Activated naive CD4-positive, alpha-beta T cell treated with anti-CD3 and anti-CD28 coated beads, Interleukin-2, amount 10 ng/mL, durations not matched to agents 7 days and 5 days (primary cell): ENCODE data around the gene SORBS2.

Experiments used
- CTCF ChIA-PET: fragments of 350-600 bp; sonication (Branson Sonifier 250); formaldehyde crosslinking; loops from one replicate; lab custom pipeline; 2021; ENCODE audit warnings: antibody characterized with exemption; lab: Charles Lee
- DNase-seq: peaks from one replicate; pipeline ENCODE4 v3.0.0-alpha.2; 2020
- H3K27ac Mint-ChIP-seq: one replicate; pipeline ENCODE4 v1.8.0; 2021; ENCODE audit warnings: mild to moderate bottlenecking, moderate library complexity, mixed read lengths
- H3K27me3 Mint-ChIP-seq: one replicate; pipeline ENCODE4 v1.8.0; 2021; ENCODE audit warnings: mild to moderate bottlenecking, mixed read lengths
- H3K36me3 Mint-ChIP-seq: one replicate; pipeline ENCODE4 v1.8.0; 2021; ENCODE audit warnings: mixed read lengths
- H3K4me1 Mint-ChIP-seq: one replicate; pipeline ENCODE4 v1.8.0; 2021; ENCODE audit warnings: mixed read lengths
- H3K4me3 Mint-ChIP-seq: one replicate; pipeline ENCODE4 v1.8.0; 2021; ENCODE audit warnings: mild to moderate bottlenecking, moderate library complexity, mixed read lengths
- H3K9me3 Mint-ChIP-seq: one replicate; pipeline ENCODE4 v1.8.0; 2021; ENCODE audit warnings: mixed read lengths

SORBS2 gene

GRCh38 chr4:185781555-185782215 is 30.3 kb downstream of the SORBS2 start:
- DNase-seq = no peak
- no peaks in the 10 kb centered on the region for H3K27me3 Mint-ChIP-seq
- CTCF ChIA-PET = no interaction called here
- no peaks in the 10 kb centered on the region for H3K4me1 Mint-ChIP-seq
- H3K9me3 Mint-ChIP-seq = no peaks in the 10 kb centered on the region
- H3K27ac Mint-ChIP-seq = no peak overlapping the region
- H3K36me3 Mint-ChIP-seq = no peaks in the 10 kb centered on the region
- no peak overlapping the region for H3K4me3 Mint-ChIP-seq

GRCh38 chr4:185780472-185780871 is 31.5 kb downstream of the SORBS2 start:
- H3K27ac Mint-ChIP-seq = no peak overlapping the region
- H3K4me3 Mint-ChIP-seq = no peak overlapping the region
- no peaks in the 10 kb centered on the region for H3K36me3 Mint-ChIP-seq
- DNase-seq = no peak
- no peaks in the 10 kb centered on the region for H3K9me3 Mint-ChIP-seq
- H3K27me3 Mint-ChIP-seq = no peaks in the 10 kb centered on the region
- H3K4me1 Mint-ChIP-seq = no peaks in the 10 kb centered on the region
- CTCF ChIA-PET = no interaction called here

- CTCF ChIA-PET = no interaction called here
Observed at GRCh38 chr4:185779517-185779916, 32.5 kb downstream of the SORBS2 start.

GRCh38 chr4:185778307-185778706 is 33.7 kb downstream of the SORBS2 start:
- CTCF ChIA-PET = no interaction called here
- Mint-ChIP-seq H3K27me3 (peaks cover 4% of the 10 kb centered on the region), H3K36me3 (no peaks in the 10 kb centered on the region), H3K4me3 (no peak overlapping the region), H3K9me3 (no peaks in the 10 kb centered on the region), H3K27ac (no peak overlapping the region), H3K4me1 (no peaks in the 10 kb centered on the region)
- no peak for DNase-seq

More at GRCh38 chr4:185779517-185779916, 32.5 kb downstream of the SORBS2 start:
- H3K36me3 Mint-ChIP-seq = no peaks in the 10 kb centered on the region
- H3K9me3 Mint-ChIP-seq = no peaks in the 10 kb centered on the region
- peaks cover 2% of the 10 kb centered on the region for H3K27me3 Mint-ChIP-seq
- no peak for DNase-seq
- no peaks in the 10 kb centered on the region for H3K4me1 Mint-ChIP-seq
- H3K4me3 Mint-ChIP-seq = no peak overlapping the region
- no peak overlapping the region for H3K27ac Mint-ChIP-seq

GRCh38 chr4:185775792-185776555 is 36.0 kb downstream of the SORBS2 start:
- CTCF ChIA-PET = no interaction called here
- Mint-ChIP-seq H3K9me3 (no peaks in the 10 kb centered on the region), H3K36me3 (no peaks in the 10 kb centered on the region), H3K4me1 (no peaks in the 10 kb centered on the region), H3K27ac (no peak overlapping the region), H3K4me3 (no peak overlapping the region), H3K27me3 (peaks cover 4% of the 10 kb centered on the region)
- DNase-seq = no peak

- CTCF ChIA-PET = no interaction called here
- no peak for DNase-seq
- Mint-ChIP-seq H3K27me3 (peaks cover 4% of the 10 kb centered on the region), H3K9me3 (no peaks in the 10 kb centered on the region), H3K36me3 (no peaks in the 10 kb centered on the region), H3K4me3 (no peak overlapping the region), H3K4me1 (no peaks in the 10 kb centered on the region), H3K27ac (no peak overlapping the region)
Observed at GRCh38 chr4:185774845-185775680, 36.9 kb downstream of the SORBS2 start.

GRCh38 chr4:185774131-185774653 is 37.8 kb downstream of the SORBS2 start:
- no peaks in the 10 kb centered on the region for H3K4me1 Mint-ChIP-seq
- CTCF ChIA-PET = no interaction called here
- H3K27ac Mint-ChIP-seq = no peak overlapping the region

GRCh38 chr4:185773419-185773818 is 38.6 kb downstream of the SORBS2 start:
- Mint-ChIP-seq H3K27me3 (peaks cover 4% of the 10 kb centered on the region), H3K4me1 (no peaks in the 10 kb centered on the region), H3K27ac (no peak overlapping the region), H3K36me3 (no peaks in the 10 kb centered on the region), H3K9me3 (no peaks in the 10 kb centered on the region), H3K4me3 (no peak overlapping the region)
- DNase-seq = no peak
- CTCF ChIA-PET = no interaction called here

More at GRCh38 chr4:185774131-185774653, 37.8 kb downstream of the SORBS2 start:
- Mint-ChIP-seq H3K27me3 (peaks cover 4% of the 10 kb centered on the region), H3K36me3 (no peaks in the 10 kb centered on the region), H3K4me3 (no peak overlapping the region), H3K9me3 (no peaks in the 10 kb centered on the region)
- no peak for DNase-seq

GRCh38 chr4:185772391-185773093 is 39.5 kb downstream of the SORBS2 start:
- Mint-ChIP-seq H3K4me1 (no peaks in the 10 kb centered on the region), H3K27ac (no peak overlapping the region), H3K4me3 (no peak overlapping the region), H3K27me3 (peaks cover 4% of the 10 kb centered on the region), H3K36me3 (no peaks in the 10 kb centered on the region), H3K9me3 (no peaks in the 10 kb centered on the region)
- no peak for DNase-seq
- CTCF ChIA-PET = no interaction called here

GRCh38 chr4:185771711-185772390 is 40.1 kb downstream of the SORBS2 start:
- CTCF ChIA-PET = no interaction called here
- H3K27ac Mint-ChIP-seq = no peak overlapping the region
- peaks cover 4% of the 10 kb centered on the region for H3K27me3 Mint-ChIP-seq
- no peak for DNase-seq
- no peaks in the 10 kb centered on the region for H3K9me3 Mint-ChIP-seq
- H3K36me3 Mint-ChIP-seq = no peaks in the 10 kb centered on the region
- no peak overlapping the region for H3K4me3 Mint-ChIP-seq
- H3K4me1 Mint-ChIP-seq = no peaks in the 10 kb centered on the region

GRCh38 chr4:185767528-185767927 is 44.5 kb downstream of the SORBS2 start:
- no peaks in the 10 kb centered on the region for H3K9me3 Mint-ChIP-seq
- no peak overlapping the region for H3K4me3 Mint-ChIP-seq
- no peaks in the 10 kb centered on the region for H3K36me3 Mint-ChIP-seq
- H3K27ac Mint-ChIP-seq = no peak overlapping the region
- DNase-seq = no peak
- CTCF ChIA-PET = no interaction called here
- H3K4me1 Mint-ChIP-seq = no peaks in the 10 kb centered on the region
- peaks cover 3% of the 10 kb centered on the region for H3K27me3 Mint-ChIP-seq

- H3K4me3 Mint-ChIP-seq = no peak overlapping the region
- CTCF ChIA-PET = no interaction called here
- H3K27me3 Mint-ChIP-seq = peaks cover 3% of the 10 kb centered on the region
- H3K9me3 Mint-ChIP-seq = no peaks in the 10 kb centered on the region
- no peak for DNase-seq
- H3K36me3 Mint-ChIP-seq = no peaks in the 10 kb centered on the region
- H3K27ac Mint-ChIP-seq = no peak overlapping the region
- no peaks in the 10 kb centered on the region for H3K4me1 Mint-ChIP-seq
Observed at GRCh38 chr4:185764876-185765275, 47.1 kb downstream of the SORBS2 start.

GRCh38 chr4:185761352-185762235 is 50.4 kb downstream of the SORBS2 start:
- CTCF ChIA-PET = no interaction called here
- H3K9me3 Mint-ChIP-seq = no peaks in the 10 kb centered on the region
- no peak overlapping the region for H3K4me3 Mint-ChIP-seq
- DNase-seq = no peak
- no peaks in the 10 kb centered on the region for H3K4me1 Mint-ChIP-seq
- peaks cover 3% of the 10 kb centered on the region for H3K27me3 Mint-ChIP-seq
- no peaks in the 10 kb centered on the region for H3K36me3 Mint-ChIP-seq
- H3K27ac Mint-ChIP-seq = no peak overlapping the region
